Astrocyte (in vitro differentiated cells and primary cell): ENCODE results near the gene EPAS1.

Experiments
- CTCF ChIP-seq: IDR thresholded peaks from 2 replicates; pipeline ENCODE4 v1.5.1; 2011; ENCODE audit warnings: low read depth, mild to moderate bottlenecking, inconsistent platforms, low read length, moderate library complexity; ENCODE audit not compliant: insufficient read depth
- EZH2 ChIP-seq: IDR thresholded peaks from 2 replicates; pipeline ENCODE4 v1.6.1; 2012; ENCODE audit warnings: mild to moderate bottlenecking, low read length, inconsistent platforms; ENCODE audit not compliant: insufficient read depth

- TF ChIP-seq CTCF: no peak
- TF ChIP-seq EZH2: no peak
Observed at GRCh38 chr2:46363535-46364170, 66.4 kb downstream of the EPAS1 start.
